Measurements from ENCODE around the gene NCKAP5.

The NCKAP5 gene

GRCh38 chr2:133579274-133579673 is 11.0 kb upstream of the NCKAP5 start:
- peak; percentile 93 for DNase-seq (ENCODE audit: low read depth)
- no peak overlapping the region for H3K4me3 ChIP-seq (ENCODE audit: low read length)
- TF ChIP-seq CTCF (IDR thresholded peaks at IDR 0.05; ENCODE audit: insufficient read depth, low read depth, low read length, missing control alignments), result no peak

GRCh38 chr2:133576714-133577113 is 8.5 kb upstream of the NCKAP5 start:
- no peak overlapping the region for H3K4me3 ChIP-seq (ENCODE audit: low read length)
- DNase-seq (ENCODE audit: low read depth), result peak; percentile 4
- TF ChIP-seq CTCF (IDR thresholded peaks at IDR 0.05; ENCODE audit: insufficient read depth, low read depth, low read length, missing control alignments), result no peak

DNA sequence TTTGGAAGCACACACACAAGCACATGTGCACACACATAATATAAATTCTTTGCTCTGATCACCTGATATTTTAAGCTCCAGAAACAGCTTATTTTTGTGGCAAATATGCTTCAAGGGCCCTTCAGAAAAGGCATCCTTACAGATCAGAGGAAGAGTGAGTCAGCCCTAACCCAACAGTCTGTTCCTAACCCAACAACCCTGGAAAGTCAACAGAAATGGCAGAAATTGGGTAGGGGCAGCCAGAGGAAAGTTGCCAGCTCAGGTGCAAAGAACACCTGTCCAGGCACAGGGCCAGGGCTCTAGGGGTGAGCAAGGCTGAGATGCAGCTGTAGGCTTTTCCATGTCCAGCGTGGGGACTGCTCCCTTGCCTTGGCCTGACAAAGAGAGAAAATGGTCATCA is 6.4 kb upstream of the NCKAP5 start:
- TF ChIP-seq CTCF (IDR thresholded peaks at IDR 0.05; ENCODE audit: insufficient read depth, low read depth, low read length, missing control alignments), result no peak
- no peak for DNase-seq (ENCODE audit: low read depth)

DNA sequence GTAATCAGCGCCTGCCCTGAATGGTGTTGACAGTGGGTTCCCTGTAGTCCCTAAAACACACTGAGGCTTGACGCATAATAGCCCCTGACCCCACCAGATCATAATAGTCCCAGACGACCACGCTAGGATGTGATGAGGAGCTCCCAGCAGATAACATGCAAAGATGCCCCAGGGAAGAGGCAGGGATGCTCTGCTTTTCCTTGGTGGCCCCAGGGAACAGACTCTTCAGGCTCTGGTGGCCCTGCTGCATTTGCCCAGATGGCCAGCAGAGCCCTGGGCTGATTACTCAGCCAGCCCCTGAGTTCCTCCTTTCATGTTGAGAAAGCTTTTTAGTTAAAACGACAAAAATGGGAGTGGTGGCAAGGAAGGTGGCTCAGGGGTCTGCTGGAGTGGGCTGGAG is 5.9 kb upstream of the NCKAP5 start:
- no peak for DNase-seq (ENCODE audit: low read depth)
- no peak for TF ChIP-seq CTCF (IDR thresholded peaks at IDR 0.05; ENCODE audit: insufficient read depth, low read depth, low read length, missing control alignments)
- no peak overlapping the region for H3K4me3 ChIP-seq (ENCODE audit: low read length)

More for the DNA sequence above, 6.4 kb upstream of the NCKAP5 start:
- H3K4me3 ChIP-seq (ENCODE audit: low read length), result no peak overlapping the region

DNA sequence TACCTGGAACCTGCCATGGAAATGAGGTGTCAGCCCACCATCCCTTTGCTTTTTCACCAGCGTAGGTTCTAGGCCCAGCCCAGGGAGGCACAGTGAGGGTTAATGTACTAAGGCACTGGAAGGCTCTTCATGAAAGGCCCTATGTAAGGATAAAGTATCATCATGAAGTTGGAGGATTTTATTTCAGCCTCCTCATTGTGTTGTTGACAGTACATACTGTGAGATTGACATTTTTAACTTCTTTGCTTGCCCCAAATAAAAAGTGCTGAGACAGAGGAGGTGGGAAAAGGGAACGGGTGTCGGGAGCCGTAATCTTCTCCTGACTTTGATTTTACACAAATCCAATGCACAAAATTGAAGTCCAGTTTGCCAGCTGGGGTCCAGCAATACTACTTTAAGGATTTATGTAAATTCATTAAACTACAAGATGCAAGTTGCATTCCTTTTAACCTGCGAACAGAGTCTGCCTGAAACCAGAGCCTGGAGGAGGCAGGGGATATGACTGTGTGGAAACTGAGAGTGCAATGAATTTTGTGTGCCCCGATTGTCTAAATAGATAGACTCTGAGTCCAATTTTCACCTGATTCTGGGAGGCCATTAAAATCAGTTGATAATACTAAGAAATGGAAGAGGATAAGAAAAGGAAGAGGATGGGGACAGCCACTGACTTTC is 5.4 kb upstream of the NCKAP5 start:
- no peak for DNase-seq (ENCODE audit: low read depth)
- H3K4me3 ChIP-seq (ENCODE audit: low read length), result no peak overlapping the region
- no peak for TF ChIP-seq CTCF (IDR thresholded peaks at IDR 0.05; ENCODE audit: insufficient read depth, low read depth, low read length, missing control alignments)

GRCh38 chr2:133571249-133571648 is 3.0 kb upstream of the NCKAP5 start:
- no peak for TF ChIP-seq CTCF (IDR thresholded peaks at IDR 0.05; ENCODE audit: insufficient read depth, low read depth, low read length, missing control alignments)
- no peak for DNase-seq (ENCODE audit: low read depth)
- H3K4me3 ChIP-seq (ENCODE audit: low read length), result no peak overlapping the region

GRCh38 chr2:133570542-133570941 is 2.3 kb upstream of the NCKAP5 start:
- TF ChIP-seq CTCF (IDR thresholded peaks at IDR 0.05; ENCODE audit: insufficient read depth, low read depth, low read length, missing control alignments), result no peak
- no peak for DNase-seq (ENCODE audit: low read depth)

More at GRCh38 chr2:133570542-133570941, 2.3 kb upstream of the NCKAP5 start:
- no peak overlapping the region for H3K4me3 ChIP-seq (ENCODE audit: low read length)
